GM19438 (cell line): ENCODE results near the gene TRPV3.
A peak's percentile ranks its signal among the peaks of the same experiment; 100 is the strongest.
"Not testable (repeated sequence)": the region's sequence is repeated elsewhere in the genome, so short reads cannot be mapped to it uniquely, and the experiment has no call there.

Source experiments
- ATAC-seq: cut with Tn5 transposase; IDR thresholded peaks from one replicate; pipeline ENCODE4 v1.9.1; 2021; ENCODE audit warnings: low read depth; ENCODE audit not compliant: unreplicated experiment

The TRPV3 gene

GRCh38 chr17:3574231-3574630, 16.6 kb upstream of the TRPV3 start:
- no peak for ATAC-seq

GRCh38 chr17:3573246-3574100, 15.9 kb upstream of the TRPV3 start:
- no peak for ATAC-seq

GRCh38 chr17:3572231-3572630, 14.6 kb upstream of the TRPV3 start:
- ATAC-seq = no peak

- no peak for ATAC-seq
Observed at GRCh38 chr17:3571043-3571900, 13.7 kb upstream of the TRPV3 start.

- ATAC-seq = no peak
Observed at GRCh38 chr17:3569534-3570137, 12.0 kb upstream of the TRPV3 start.

GRCh38 chr17:3566551-3566950, 8.9 kb upstream of the TRPV3 start:
- no peak for ATAC-seq

GRCh38 chr17:3565143-3565542, 7.5 kb upstream of the TRPV3 start:
- ATAC-seq = no peak

- ATAC-seq = not testable (repeated sequence)
Observed at GRCh38 chr17:3564241-3564640, 6.6 kb upstream of the TRPV3 start.

- ATAC-seq = no peak
Observed at GRCh38 chr17:3559270-3559645, 1.6 kb upstream of the TRPV3 start.

GRCh38 chr17:3558603-3559269, 1.1 kb upstream of the TRPV3 start:
- peak; percentile 78 for ATAC-seq

GRCh38 chr17:3556916-3557767, 470 bp downstream of the TRPV3 start:
- ATAC-seq = no peak

- no peak for ATAC-seq
Observed at GRCh38 chr17:3556239-3556915, 1.2 kb downstream of the TRPV3 start.

- ATAC-seq = no peak
Observed at GRCh38 chr17:3555189-3555796, 2.3 kb downstream of the TRPV3 start.

GRCh38 chr17:3554440-3554839, 3.2 kb downstream of the TRPV3 start:
- no peak for ATAC-seq

GRCh38 chr17:3553419-3554401, 3.9 kb downstream of the TRPV3 start:
- no peak for ATAC-seq

GRCh38 chr17:3552916-3553315, 4.7 kb downstream of the TRPV3 start:
- no peak for ATAC-seq

GRCh38 chr17:3551189-3551588, 6.4 kb downstream of the TRPV3 start:
- no peak for ATAC-seq
